Endothelial cell of umbilical vein (primary cell): ENCODE data around the gene C8B. TPM values are rescaled to one million over a fixed set of nuclear protein-coding genes. Genes with fewer than 3 reads are reported as not detected.

Source experiments
- BruUV-seq: library from RNA; stranded (reverse); fragments of 400-500 nt; replicated peaks from 2 replicates; lab custom pipeline; 2021; lab: Mats Ljungman, UMichigan
- CTCF ChIA-PET: fragments of 300-600, 350-600 bp; sonication (Branson Sonifier 250); formaldehyde crosslinking; loops from one replicate; lab custom pipeline; 2021; ENCODE audit warnings: antibody characterized with exemption, inconsistent platforms; lab: Charles Lee
- POLR2A ChIA-PET: fragments of 300-600, 350-600 bp; sonication (Branson Sonifier 250); formaldehyde crosslinking; loops from one replicate; lab custom pipeline; 2021; ENCODE audit warnings: antibody characterized with exemption, inconsistent platforms; lab: Charles Lee
- DNase-seq: peaks from one replicate; pipeline ENCODE4 v3.0.0-alpha.2; 2011; ENCODE audit warnings: low read depth, low spot score
- FAIRE-seq: peaks from 2 replicates; lab custom pipeline; 2011; peaks lifted over from hg19 to GRCh38; lab: Jason Lieb, UNC
- H2AFZ ChIP-seq: 2 replicates; pipeline ENCODE4 v1.6.0; 2012; ENCODE audit warnings: low read depth, low read length, control low read depth, inconsistent platforms
- H3K27ac ChIP-seq: 2 replicates; pipeline ENCODE4 v1.5.1; 2011; ENCODE audit warnings: low read depth, mild to moderate bottlenecking, control low read depth, low read length, moderate library complexity; ENCODE audit not compliant: insufficient read depth
- H3K27me3 ChIP-seq, 2 experiments: 2 replicates each; pipeline versions ENCODE4 v1.6.0 to v1.6.1; 2011; ENCODE audit warnings: low read length in 2 of 2, mixed read lengths in 1 of 2; ENCODE audit not compliant: control insufficient read depth in 2 of 2, insufficient read depth in 2 of 2
- H3K36me3 ChIP-seq, 2 experiments: 2 replicates in 1 of 2; 3 replicates in 1 of 2; pipeline ENCODE4 v1.5.1; 2011; ENCODE audit warnings: low read length in 2 of 2, mild to moderate bottlenecking in 1 of 2, moderate library complexity in 1 of 2; ENCODE audit not compliant: control insufficient read depth in 2 of 2, insufficient read depth in 2 of 2; ENCODE audit errors: extremely low read depth in 1 of 2
- H3K4me1 ChIP-seq: 3 replicates; pipeline ENCODE4 v1.5.1; 2011; ENCODE audit warnings: mild to moderate bottlenecking, low read length; ENCODE audit not compliant: control insufficient read depth, insufficient read depth; ENCODE audit errors: extremely low read depth
- H3K4me2 ChIP-seq: 2 replicates; pipeline ENCODE4 v1.6.1; 2011; ENCODE audit warnings: low read length, control low read depth, mixed read lengths; ENCODE audit not compliant: insufficient read depth
- H3K4me3 ChIP-seq, 3 experiments: fragments of 200-600 bp in 1 of 3; sonication (generic), shearing (Covaris generic) in 1 of 3; replicated peaks in 1 of 3; 2 replicates each; pipeline ENCODE4 v1.5.1; 2011 to 2016; ENCODE audit warnings: control low read depth in 3 of 3, low read length in 3 of 3, mild to moderate bottlenecking in 2 of 3, inconsistent platforms in 1 of 3, low read depth in 1 of 3, moderate library complexity in 1 of 3; ENCODE audit not compliant: insufficient read depth in 1 of 3
- H3K79me2 ChIP-seq: 2 replicates; pipeline ENCODE4 v1.6.0; 2012; ENCODE audit warnings: low read length, inconsistent platforms; ENCODE audit not compliant: control insufficient read depth, insufficient read depth
- H3K9ac ChIP-seq: replicated peaks from 2 replicates; pipeline ENCODE3; 2011; ENCODE audit warnings: low read length, control low read depth; ENCODE audit not compliant: insufficient read depth; ENCODE audit errors: extremely low read depth
- H3K9me1 ChIP-seq: replicated peaks from 3 replicates; pipeline ENCODE4 v1.6.0; 2011; ENCODE audit warnings: mild to moderate bottlenecking, low read length; ENCODE audit not compliant: control insufficient read depth, insufficient read depth; ENCODE audit errors: extremely low read depth
- H3K9me3 ChIP-seq: replicated peaks from 2 replicates; pipeline ENCODE4 v1.5.1; 2012; ENCODE audit warnings: low read length, inconsistent platforms; ENCODE audit not compliant: control insufficient read depth, insufficient read depth
- H4K20me1 ChIP-seq: replicated peaks from 2 replicates; pipeline ENCODE3; 2011; ENCODE audit warnings: mild to moderate bottlenecking, low read length; ENCODE audit not compliant: control insufficient read depth, insufficient read depth; ENCODE audit errors: extremely low read depth
- FOS ChIP-seq: IDR thresholded peaks from 2 replicates; pipeline ENCODE4 v1.6.1; 2011; ENCODE audit warnings: mild to moderate bottlenecking, low read length, moderate library complexity, borderline replicate concordance; ENCODE audit not compliant: insufficient read depth
- GATA2 ChIP-seq: IDR thresholded peaks from 2 replicates; pipeline ENCODE4 v1.7.0; 2011; ENCODE audit warnings: low read depth, mild to moderate bottlenecking, moderate library complexity, mixed read lengths, low read length; ENCODE audit not compliant: insufficient read length, insufficient read depth
- JUN ChIP-seq: IDR thresholded peaks from 2 replicates; pipeline ENCODE4 v1.6.1; 2011; ENCODE audit warnings: borderline replicate concordance, low read depth; ENCODE audit not compliant: insufficient read length, insufficient read depth
- MAX ChIP-seq: IDR thresholded peaks from 2 replicates; pipeline ENCODE4 v1.6.1; 2011; ENCODE audit not compliant: insufficient read depth, insufficient read length
- MYC ChIP-seq: IDR thresholded peaks from one replicate; pipeline ENCODE4 v1.6.1; 2011; ENCODE audit warnings: mild to moderate bottlenecking, low read depth, low read length
- POLR2A ChIP-seq: IDR thresholded peaks from 2 replicates; pipeline ENCODE4 v1.6.1; 2012; ENCODE audit warnings: low read depth, mild to moderate bottlenecking, control low read depth, low read length
- POLR2AphosphoS5 ChIP-seq: IDR thresholded peaks from 2 replicates; pipeline ENCODE4 v1.6.1; 2012; ENCODE audit warnings: low read depth, mild to moderate bottlenecking, control low read depth, low read length, moderate library complexity; ENCODE audit not compliant: insufficient read depth
- dilution Hi-C: fragments of 300-500 bp; cut with MboI; formaldehyde crosslinking; loops from one replicate; pipeline ENCODE4 v1.15.0; 2019; ENCODE audit warnings: low sequenced_read_pairs; ENCODE audit not compliant: extremely low pct_ligation_motif_present
- intact Hi-C: fragments of 100-400 bp; cut with micrococcal nuclease; formaldehyde crosslinking; loops from one replicate; pipeline ENCODE4 v1.10.0; 2022
- polyA plus RNA-seq, 4 experiments: library from polyadenylated mRNA; depleted of rRNA in 3 of 4; stranded (reverse) in 3 of 4; unstranded in 1 of 4; fragments of >200 nt; gene quantifications; 2 replicates each; pipeline versions ENCODE4 v1.2.1 to v1.2.3, GENCODE V29; 2011 to 2012; ENCODE audit warnings: missing spikeins in 1 of 4
- total RNA-seq: library from RNA; stranded (reverse); gene quantifications from 2 replicates; pipeline ENCODE4 v1.2.3, GENCODE V29; 2021
- TF ChIP-seq, protein P1 (sequence below), 2 donors: IDR thresholded peaks; 1 replicate in 1 of 2; 2 replicates in 1 of 2; pipeline ENCODE4 v1.5.1; 2011; ENCODE audit warnings: low read length in 2 of 2, mild to moderate bottlenecking in 2 of 2, moderate library complexity in 2 of 2, control low read depth in 1 of 2, inconsistent platforms in 1 of 2, low read depth in 1 of 2; ENCODE audit not compliant: insufficient read depth in 1 of 2; ENCODE audit errors: extremely low read depth in 1 of 2

The C8B gene
- total and polyA plus RNA-seq, 2 donors (not counting 3 experiments of a cell fraction or from before 2014, with no cell fraction given): not detected

GRCh38 chr1:56975446-56975845 is 9.6 kb upstream of the C8B start:
- no TSS peak for BruUV-seq
- POLR2A ChIA-PET: no interaction called here
- no peak overlapping the region for H2AFZ ChIP-seq
- no peaks in the 10 kb centered on the region for H3K9me1 ChIP-seq
- H3K9ac ChIP-seq: no peak overlapping the region
- no peaks in the 10 kb centered on the region for H3K79me2 ChIP-seq
- no peak overlapping the region for H3K4me3 ChIP-seq
- intact Hi-C loops (no loop called here), dilution Hi-C loops (no loop called here)
- H3K9me3 ChIP-seq: no peaks in the 10 kb centered on the region
- H3K27me3 ChIP-seq: no peaks in the 10 kb centered on the region
- CTCF ChIA-PET: no interaction called here
- no peak overlapping the region for H3K4me2 ChIP-seq
- FAIRE-seq (no peak), DNase-seq (no peak)
- no peaks in the 10 kb centered on the region for H3K4me1 ChIP-seq
- TF ChIP-seq POLR2AphosphoS5 (no peak), GATA2 (no peak), MAX (no peak), POLR2A (no peak)
- H3K27ac ChIP-seq: no peak overlapping the region
- H4K20me1 ChIP-seq: no peaks in the 10 kb centered on the region
- H3K36me3 ChIP-seq: no peaks in the 10 kb centered on the region

DNA sequence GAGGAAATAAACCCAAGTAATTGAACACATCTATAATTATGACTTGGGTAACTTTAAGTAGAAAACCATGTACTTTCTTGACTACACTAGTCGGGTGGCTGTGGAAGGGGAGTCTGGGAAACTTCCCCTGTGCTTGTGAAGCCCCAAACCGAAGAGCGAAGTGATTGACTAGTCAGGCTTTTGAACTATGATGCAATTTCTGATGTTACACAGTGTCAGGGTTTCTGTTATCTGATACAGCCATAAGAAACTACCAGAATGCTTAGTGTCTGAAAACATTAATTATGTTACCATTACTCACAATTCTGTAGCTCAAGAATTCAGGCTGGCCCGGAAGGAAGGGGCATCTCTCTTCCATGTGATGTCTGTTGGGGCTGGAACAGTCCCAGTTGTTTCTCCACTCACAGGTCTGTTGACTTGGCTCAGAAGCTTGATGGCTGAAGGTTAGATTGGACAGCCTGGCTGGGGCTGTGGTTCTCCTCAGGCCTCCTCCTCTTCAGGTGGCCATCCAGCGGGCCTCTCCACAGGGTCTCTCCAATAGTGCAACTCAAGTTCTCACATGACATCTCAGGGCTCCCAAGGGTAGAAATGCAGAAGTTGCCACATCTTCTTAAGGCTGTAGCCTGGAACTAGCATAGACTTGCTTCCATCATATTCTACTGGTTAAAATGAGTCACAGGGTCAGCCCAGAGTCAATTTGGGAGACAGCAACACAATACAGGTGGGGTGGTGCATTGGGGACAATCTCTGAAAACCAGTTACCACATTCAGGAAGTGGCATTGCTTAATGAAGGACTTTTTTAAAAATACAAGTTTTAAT is 8.3 kb upstream of the C8B start:
- CTCF ChIA-PET: no interaction called here

More for the DNA sequence above, 8.3 kb upstream of the C8B start:
- Histone ChIP-seq H2AFZ (no peak overlapping the region), H3K9me1 (no peaks in the 10 kb centered on the region), H3K9me3 (no peaks in the 10 kb centered on the region), H4K20me1 (no peaks in the 10 kb centered on the region), H3K4me1 (no peaks in the 10 kb centered on the region), H3K79me2 (no peaks in the 10 kb centered on the region), H3K27me3 (no peaks in the 10 kb centered on the region), H3K4me2 (no peak overlapping the region), H3K27ac (no peak overlapping the region), H3K36me3 (no peaks in the 10 kb centered on the region), H3K9ac (no peak overlapping the region), H3K4me3 (no peak overlapping the region)
- POLR2A ChIA-PET: no interaction called here
- no peak for FAIRE-seq
- no TSS peak for BruUV-seq
- dilution Hi-C loops: no loop called here
- intact Hi-C loops: no loop called here
- DNase-seq: no peak
- TF ChIP-seq MYC (no peak), MAX (no peak), JUN (no peak), POLR2AphosphoS5 (no peak), POLR2A (no peak), FOS (no peak), GATA2 (no peak)
- TF ChIP-seq, protein P1, sequence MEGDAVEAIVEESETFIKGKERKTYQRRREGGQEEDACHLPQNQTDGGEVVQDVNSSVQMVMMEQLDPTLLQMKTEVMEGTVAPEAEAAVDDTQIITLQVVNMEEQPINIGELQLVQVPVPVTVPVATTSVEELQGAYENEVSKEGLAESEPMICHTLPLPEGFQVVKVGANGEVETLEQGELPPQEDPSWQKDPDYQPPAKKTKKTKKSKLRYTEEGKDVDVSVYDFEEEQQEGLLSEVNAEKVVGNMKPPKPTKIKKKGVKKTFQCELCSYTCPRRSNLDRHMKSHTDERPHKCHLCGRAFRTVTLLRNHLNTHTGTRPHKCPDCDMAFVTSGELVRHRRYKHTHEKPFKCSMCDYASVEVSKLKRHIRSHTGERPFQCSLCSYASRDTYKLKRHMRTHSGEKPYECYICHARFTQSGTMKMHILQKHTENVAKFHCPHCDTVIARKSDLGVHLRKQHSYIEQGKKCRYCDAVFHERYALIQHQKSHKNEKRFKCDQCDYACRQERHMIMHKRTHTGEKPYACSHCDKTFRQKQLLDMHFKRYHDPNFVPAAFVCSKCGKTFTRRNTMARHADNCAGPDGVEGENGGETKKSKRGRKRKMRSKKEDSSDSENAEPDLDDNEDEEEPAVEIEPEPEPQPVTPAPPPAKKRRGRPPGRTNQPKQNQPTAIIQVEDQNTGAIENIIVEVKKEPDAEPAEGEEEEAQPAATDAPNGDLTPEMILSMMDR (IDR thresholded peaks at IDR 0.05; ENCODE audit: extremely low read depth in 1 of 2, insufficient read depth in 1 of 2, low read depth in 1 of 2, low read length in 2 of 2): no peak
